GM12874 (cell line): ENCODE measurements around the gene MYO15A.

Experiments
- TF ChIP-seq, protein P1 (sequence below): IDR thresholded peaks from 2 replicates; pipeline ENCODE4 v1.5.1; 2011; ENCODE audit warnings: low read depth, mild to moderate bottlenecking, control low read depth, low read length, moderate library complexity; ENCODE audit not compliant: insufficient read depth

The MYO15A gene

GRCh38 chr17:18226284-18226945, 117.9 kb downstream of the MYO15A start:
- TF ChIP-seq, protein P1, sequence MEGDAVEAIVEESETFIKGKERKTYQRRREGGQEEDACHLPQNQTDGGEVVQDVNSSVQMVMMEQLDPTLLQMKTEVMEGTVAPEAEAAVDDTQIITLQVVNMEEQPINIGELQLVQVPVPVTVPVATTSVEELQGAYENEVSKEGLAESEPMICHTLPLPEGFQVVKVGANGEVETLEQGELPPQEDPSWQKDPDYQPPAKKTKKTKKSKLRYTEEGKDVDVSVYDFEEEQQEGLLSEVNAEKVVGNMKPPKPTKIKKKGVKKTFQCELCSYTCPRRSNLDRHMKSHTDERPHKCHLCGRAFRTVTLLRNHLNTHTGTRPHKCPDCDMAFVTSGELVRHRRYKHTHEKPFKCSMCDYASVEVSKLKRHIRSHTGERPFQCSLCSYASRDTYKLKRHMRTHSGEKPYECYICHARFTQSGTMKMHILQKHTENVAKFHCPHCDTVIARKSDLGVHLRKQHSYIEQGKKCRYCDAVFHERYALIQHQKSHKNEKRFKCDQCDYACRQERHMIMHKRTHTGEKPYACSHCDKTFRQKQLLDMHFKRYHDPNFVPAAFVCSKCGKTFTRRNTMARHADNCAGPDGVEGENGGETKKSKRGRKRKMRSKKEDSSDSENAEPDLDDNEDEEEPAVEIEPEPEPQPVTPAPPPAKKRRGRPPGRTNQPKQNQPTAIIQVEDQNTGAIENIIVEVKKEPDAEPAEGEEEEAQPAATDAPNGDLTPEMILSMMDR = no peak

- TF ChIP-seq, protein P1 = no peak
Observed at GRCh38 chr17:18227635-18228034, 119.1 kb downstream of the MYO15A start.

DNA sequence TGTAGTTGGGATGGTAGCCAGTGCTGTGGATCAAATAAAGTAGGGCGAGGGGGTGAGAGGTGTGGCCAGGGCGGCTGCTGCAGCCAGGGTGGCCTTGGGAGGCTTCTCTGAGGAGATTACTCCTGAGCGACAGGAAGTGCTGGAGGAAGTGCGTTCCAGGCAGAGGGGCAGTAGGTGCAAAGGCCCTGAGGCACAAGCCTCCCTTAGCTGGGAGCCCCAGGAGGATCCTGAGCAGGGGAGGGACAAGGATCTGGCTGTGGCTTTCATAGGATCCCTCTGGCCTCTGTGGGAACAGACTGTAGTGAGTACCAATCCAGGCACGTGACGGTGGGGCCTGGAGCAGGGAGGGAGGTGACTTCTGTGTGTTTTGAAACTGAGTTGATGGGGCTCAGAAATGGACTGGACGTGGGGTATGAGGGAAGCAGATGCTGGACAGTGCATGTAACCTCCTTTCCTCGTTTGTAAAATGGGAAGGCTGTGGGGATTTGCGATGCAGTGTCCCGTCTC, 119.7 kb downstream of the MYO15A start:
- TF ChIP-seq, protein P1 = no peak

DNA sequence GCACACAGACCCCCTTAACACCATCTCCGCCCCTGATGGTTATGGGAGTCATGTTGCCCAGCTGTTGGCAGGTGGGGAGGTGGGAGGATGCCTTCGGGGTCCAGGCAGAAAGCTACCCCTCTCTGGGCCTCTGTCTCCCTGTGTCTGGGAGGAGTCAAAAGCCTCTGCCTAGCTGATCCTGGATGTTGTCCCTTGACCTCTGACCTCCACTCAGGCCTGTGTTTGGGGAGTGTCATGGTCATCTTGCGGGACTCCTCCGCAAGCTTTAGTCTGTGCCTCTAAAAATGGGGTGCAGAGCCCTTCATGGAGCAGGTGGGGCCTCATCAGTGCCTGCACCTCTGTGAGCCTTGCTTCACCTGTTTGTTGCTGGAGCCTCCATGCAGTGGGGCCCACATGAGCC, 120.7 kb downstream of the MYO15A start:
- TF ChIP-seq, protein P1 = no peak
